H1 (cell line): ENCODE measurements around the gene MANF. TPM values are rescaled to one million over a fixed set of nuclear protein-coding genes. Genes with fewer than 3 reads are reported as not detected.
A peak's percentile ranks its signal among the peaks of the same experiment; 100 is the strongest.

Source experiments
- BCL11A ChIP-seq, 2 experiments: IDR thresholded peaks; one replicate each; pipeline ENCODE4 v1.6.1; 2011; ENCODE audit warnings: low read depth in 2 of 2, low read length in 2 of 2, mild to moderate bottlenecking in 2 of 2
- CHD7 ChIP-seq: fragments of 300-600 bp; sonication (generic); IDR thresholded peaks from 2 replicates; pipeline ENCODE4 v1.7.1; 2012; ENCODE audit warnings: low read length, moderate library complexity, mild to moderate bottlenecking, inconsistent platforms; ENCODE audit not compliant: insufficient replicate concordance
- JUND ChIP-seq: IDR thresholded peaks from 2 replicates; pipeline ENCODE4 v1.6.1; 2011; ENCODE audit warnings: mild to moderate bottlenecking, improper control_type of control experiment, low read length
- POLR2A ChIP-seq, 2 experiments: IDR thresholded peaks; 1 replicate in 1 of 2; 2 replicates in 1 of 2; pipeline ENCODE4 v1.6.1; 2011; ENCODE audit warnings: low read depth in 2 of 2, low read length in 2 of 2, mild to moderate bottlenecking in 2 of 2; ENCODE audit errors: control extremely low read depth in 1 of 2
- POLR2AphosphoS5 ChIP-seq: IDR thresholded peaks from 2 replicates; pipeline ENCODE4 v1.6.1; 2011; ENCODE audit warnings: low read depth, low read length
- TEAD4 ChIP-seq: IDR thresholded peaks from 2 replicates; pipeline ENCODE4 v1.6.1; 2012; ENCODE audit warnings: low read depth, low read length, inconsistent platforms, mixed read lengths
- YY1 ChIP-seq: IDR thresholded peaks from 2 replicates; pipeline ENCODE4 v1.6.1; 2011; ENCODE audit warnings: low read depth, mild to moderate bottlenecking, low read length
- polyA plus RNA-seq, 7 experiments: library from polyadenylated mRNA; depleted of rRNA in 3 of 7; stranded (reverse) in 5 of 7; unstranded in 2 of 7; fragments of >200 nt in 5 of 7; fragments of 200-250 nt in 2 of 7; gene quantifications; 1 replicate in 5 of 7; 2 replicates in 1 of 7; 4 replicates in 1 of 7; pipeline versions ENCODE4 v1.2.1 to v1.2.3, GENCODE V29; 2011 to 2013; ENCODE audit warnings: missing spikeins in 2 of 7, mixed read lengths in 2 of 7
- total RNA-seq: library from RNA; stranded (reverse); fragmentation: NEBNext Ultra II Directional; extraction: Animal tissue kit (Norgen Biotek cat#: 25700); gene quantifications from 2 replicates; pipeline ENCODE4 v1.2.1, GENCODE V29; 2021

MANF gene
- total and polyA plus RNA-seq, 2 of the 8 experiments (the other 6 are each of a cell fraction or from before 2014, with no cell fraction given) = 37.5 to 159 TPM

- TF ChIP-seq CHD7 = no peak
- TF ChIP-seq JUND = no peak
- no peak for TF ChIP-seq BCL11A (IDR thresholded peaks at IDR 0.05; ENCODE audit: low read depth in 2 of 2, low read length in 2 of 2)
- TF ChIP-seq POLR2AphosphoS5 = peak; percentile 85
- peak in 1 of 2 experiments; percentile 50; a peak in 1 of 3 replicates for TF ChIP-seq POLR2A (IDR thresholded peaks at IDR 0.05; ENCODE audit: control extremely low read depth in 1 of 2, low read depth in 2 of 2, low read length in 2 of 2)
- no peak for TF ChIP-seq TEAD4
- TF ChIP-seq YY1 = no peak
Observed at GRCh38 chr3:51395493-51396213, 10.6 kb downstream of the MANF start (continued).
